GM21619 (cell line): ENCODE measurements around the gene SURF1.

Experiments
- ATAC-seq: cut with Tn5 transposase; IDR thresholded peaks from one replicate; pipeline ENCODE4 v1.9.1; 2021; ENCODE audit not compliant: unreplicated experiment

The SURF1 gene

GRCh38 chr9:133366435-133366834 is 10.1 kb upstream of the SURF1 start:
- no peak for ATAC-seq

- ATAC-seq = no peak
Observed at GRCh38 chr9:133362359-133363044, 6.2 kb upstream of the SURF1 start.

- no peak for ATAC-seq
Observed at GRCh38 chr9:133361507-133362092, 5.3 kb upstream of the SURF1 start.

DNA sequence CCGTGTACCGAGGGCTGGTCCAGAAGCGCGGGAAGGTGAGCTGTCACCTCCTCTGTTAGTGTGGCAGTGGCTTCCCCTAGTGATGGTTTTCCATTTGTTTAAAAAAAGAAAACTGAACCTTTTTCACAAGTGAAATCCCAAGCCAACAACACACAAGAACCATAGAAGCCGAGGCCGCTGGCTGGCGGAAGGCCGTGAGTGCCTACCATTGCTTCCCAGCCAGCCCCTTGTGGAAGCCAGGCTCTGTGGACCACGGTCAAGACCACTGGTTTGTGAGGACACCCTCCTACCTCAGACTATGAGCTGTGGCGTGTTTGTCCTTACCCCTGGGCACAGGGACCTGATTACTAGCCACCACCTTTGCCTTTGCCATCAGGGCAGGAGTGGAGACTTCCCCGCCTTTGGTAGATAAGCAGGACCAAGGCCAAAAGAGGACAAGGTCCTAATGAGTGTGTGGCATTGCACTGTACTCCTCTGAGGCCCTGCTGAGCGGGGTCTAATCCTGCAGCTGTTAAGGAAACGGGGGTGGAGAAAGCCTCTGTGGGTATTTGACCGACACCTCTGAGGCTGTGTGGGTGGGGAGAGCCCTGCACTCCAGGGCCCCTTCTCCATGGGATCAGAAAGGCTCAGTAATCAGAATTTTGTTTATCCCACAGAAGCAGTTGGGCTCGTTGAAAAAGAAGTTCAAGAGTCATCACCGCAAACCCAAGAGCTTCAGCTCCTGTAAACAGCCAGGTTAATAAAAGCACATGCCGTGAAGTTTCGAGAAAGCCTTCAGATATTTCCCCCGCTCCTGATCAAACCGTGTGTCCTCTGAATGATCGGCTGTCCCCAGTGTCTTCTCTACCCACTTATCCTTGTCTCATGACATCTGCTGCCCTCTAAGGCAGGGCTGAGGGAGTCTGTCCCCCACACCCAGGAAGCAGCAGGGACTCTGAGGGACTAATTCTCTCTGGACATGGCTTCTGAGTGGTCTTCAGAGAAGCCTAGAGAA is 4.4 kb upstream of the SURF1 start:
- no peak for ATAC-seq

- no peak for ATAC-seq
Observed at GRCh38 chr9:133359399-133360175, 3.3 kb upstream of the SURF1 start.

DNA sequence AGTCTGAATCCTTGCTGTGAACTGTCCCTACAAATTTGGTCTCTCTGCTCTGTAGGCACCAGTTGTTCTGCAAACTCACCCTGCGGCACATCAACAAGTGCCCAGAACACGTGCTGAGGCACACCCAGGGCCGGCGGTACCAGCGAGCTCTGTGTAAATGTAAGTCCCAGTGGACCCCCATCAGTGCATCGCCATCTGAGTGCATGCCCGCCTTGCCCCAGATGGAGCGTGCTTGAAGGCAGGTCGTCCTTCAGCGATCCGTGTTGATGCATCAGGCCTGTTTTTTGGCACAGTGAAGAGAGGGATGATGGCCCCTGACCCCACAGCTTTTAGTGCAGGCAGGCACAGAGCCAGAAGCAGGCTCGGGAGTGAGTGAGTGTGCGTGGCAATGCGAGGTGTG is 1.4 kb upstream of the SURF1 start:
- no peak for ATAC-seq

- ATAC-seq = peak; percentile 21
Observed at GRCh38 chr9:133355881-133356357, 368 bp downstream of the SURF1 start.

DNA sequence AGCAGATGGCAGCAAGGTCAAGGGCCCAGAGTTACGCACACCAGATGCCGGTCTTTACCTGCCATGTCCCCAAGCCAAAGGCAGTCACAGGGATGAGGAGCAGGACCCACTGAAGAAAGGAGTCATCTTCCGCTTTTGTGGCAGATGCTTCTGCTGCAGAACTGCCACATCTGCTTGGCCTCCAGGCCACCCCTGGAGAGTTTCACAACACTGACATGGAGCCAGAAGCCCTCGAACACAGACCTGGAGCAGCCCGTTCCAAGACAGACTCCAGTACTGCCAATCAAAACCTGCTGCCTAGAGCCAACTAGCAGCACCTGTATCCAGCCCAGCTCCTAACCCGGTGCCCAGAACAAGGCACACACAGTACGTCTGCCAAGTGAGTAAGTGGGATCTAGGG is 1.5 kb downstream of the SURF1 start:
- no peak for ATAC-seq

DNA sequence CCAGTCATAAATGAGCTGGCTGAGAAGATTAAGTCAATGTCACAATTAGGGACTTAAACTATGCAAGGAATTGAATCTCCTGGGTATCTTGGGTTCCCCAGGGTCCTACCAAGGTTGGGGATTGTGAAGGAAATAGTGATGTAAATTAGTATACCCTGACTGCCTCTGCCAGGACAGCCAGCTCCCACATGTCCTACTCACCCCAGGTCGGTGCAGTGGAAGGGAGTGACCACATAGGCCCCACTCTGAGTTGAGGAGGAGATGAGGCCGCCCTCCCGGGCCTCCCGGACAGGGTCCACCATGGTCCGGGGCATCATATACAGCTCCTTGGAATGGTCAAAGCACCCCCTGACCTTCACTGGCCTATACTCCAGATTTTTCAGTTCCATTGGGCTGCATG is 2.7 kb downstream of the SURF1 start:
- no peak for ATAC-seq

- no peak for ATAC-seq
Observed at GRCh38 chr9:133352635-133353340, 3.5 kb downstream of the SURF1 start.

DNA sequence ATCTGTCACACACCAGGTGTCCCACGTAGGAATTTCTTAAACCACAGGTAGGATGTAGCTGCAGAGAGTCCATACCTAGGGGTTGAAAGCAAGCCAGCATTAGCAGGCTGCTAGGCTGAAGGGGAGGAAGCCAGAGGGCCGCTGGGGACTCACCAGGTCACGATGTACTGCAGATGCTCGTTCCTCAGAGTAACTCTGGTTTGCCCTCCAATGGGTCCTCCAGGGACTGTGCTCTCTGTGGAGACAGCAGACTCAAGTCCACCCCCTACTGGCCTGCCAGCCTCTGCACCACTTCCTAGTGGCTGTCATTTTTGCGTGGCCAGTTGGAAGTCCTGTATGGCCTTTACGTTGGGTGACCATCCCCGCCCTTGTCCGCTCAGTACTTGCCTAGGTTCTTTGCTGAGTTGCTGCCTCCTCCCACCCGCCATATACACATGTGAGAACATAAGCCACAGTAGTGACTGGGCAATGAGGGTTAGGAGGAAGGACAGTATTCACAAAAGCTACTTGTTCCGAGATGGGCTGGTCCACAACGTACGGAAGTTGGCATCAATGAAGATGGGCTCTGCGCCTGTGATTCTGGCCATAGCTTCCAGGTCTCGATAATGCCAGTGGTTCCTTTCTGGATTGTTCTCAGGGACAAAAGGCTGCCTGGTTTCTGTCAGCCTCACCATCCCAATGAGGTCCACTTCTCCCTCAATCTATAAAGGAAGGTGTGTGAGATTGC is 4.2 kb downstream of the SURF1 start:
- no peak for ATAC-seq

DNA sequence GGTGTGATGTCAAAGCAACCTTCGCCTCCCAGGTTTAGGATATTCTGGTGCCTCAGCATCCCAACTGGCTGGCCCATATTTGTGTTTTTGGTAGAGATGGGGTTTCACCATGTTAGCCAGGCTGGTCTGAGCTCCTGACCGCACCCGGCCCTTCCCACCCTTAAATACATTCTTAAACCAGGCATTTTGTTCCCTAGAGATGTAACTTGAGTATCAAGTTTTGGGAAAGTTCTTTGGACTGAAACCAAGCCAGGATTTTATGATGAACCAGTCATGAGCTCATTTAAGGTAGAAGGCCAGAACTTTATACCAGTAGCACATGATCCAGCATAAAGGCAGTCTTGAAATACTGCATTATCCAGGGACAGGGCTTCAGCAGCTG is 4.8 kb downstream of the SURF1 start:
- no peak for ATAC-seq

DNA sequence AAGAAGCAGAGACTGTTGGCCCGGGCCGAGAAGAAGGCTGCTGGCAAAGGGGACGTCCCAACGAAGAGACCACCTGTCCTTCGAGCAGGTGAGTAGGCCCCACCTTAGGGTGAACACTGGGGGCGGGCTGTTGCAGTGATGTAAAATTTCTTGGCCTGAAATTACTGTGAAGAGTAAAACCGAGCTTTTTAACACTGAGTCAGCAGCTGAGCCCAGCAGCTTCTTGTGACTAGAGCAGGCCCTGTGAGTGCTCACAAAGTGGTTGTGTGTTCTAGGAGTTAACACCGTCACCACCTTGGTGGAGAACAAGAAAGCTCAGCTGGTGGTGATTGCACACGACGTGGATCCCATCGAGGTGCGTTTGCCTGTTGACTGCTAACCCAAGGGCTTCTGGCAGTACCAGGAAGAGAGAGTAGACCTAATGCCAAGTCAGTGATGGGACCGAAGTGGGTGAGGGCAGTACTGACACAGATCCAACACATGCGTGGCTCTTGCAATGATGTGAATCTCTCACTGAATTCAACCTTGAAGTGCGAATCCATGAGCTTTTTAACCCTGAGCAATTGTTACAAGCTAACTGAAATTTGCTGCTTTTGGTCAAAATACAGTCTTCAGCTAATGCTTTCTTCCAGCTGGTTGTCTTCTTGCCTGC is 6.2 kb downstream of the SURF1 start:
- ATAC-seq = no peak

- ATAC-seq = no peak
Observed at GRCh38 chr9:133348718-133349573, 7.3 kb downstream of the SURF1 start.

DNA sequence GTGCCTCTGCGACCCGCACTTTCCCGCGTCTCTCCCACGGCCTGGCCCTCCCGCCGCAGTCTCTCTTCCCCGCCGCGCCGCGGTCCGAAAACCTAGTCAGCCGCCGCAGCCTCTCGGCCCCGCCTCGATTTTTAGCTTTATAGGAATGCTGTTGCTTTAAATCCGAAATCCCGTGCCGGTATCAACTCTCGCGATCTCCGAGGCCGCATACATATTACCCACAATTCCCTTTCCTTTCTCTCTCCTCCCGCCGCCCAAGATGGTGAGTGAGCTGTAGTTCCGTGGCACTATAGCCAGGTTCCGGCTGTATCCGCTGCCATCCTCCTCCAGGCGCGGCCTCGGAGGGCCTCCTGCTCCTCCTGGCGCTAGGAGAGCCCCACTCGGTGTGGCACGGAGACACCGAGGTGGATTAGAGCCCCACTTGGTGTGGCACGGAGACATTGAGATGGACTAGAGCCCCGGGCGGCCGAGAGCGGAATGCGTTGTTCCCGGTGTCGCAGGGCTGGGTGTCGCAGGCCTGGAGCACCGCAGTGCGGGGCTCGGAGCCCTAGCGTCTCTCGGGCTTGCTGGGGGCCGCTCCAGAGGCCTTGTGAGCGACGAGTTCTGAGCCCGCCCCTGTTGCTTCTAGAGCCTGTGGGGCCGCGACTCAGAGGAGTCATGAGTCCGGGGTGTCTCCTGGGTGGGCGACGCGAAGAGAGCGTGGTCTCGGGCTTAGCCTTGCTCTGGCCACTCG is 8.1 kb downstream of the SURF1 start, which contains the start of the genes MED22 and RPL7A:
TSS of gene MED22 (minus strand) at position 147 of the 733 bp plus-strand sequence. CDS start 1,469 bp downstream, outside the sequence.
TSS of gene RPL7A (plus strand) at position 234 of the 733 bp plus-strand sequence. CDS start at position 260, 26 bp downstream.
- ATAC-seq = peak; percentile 73

DNA sequence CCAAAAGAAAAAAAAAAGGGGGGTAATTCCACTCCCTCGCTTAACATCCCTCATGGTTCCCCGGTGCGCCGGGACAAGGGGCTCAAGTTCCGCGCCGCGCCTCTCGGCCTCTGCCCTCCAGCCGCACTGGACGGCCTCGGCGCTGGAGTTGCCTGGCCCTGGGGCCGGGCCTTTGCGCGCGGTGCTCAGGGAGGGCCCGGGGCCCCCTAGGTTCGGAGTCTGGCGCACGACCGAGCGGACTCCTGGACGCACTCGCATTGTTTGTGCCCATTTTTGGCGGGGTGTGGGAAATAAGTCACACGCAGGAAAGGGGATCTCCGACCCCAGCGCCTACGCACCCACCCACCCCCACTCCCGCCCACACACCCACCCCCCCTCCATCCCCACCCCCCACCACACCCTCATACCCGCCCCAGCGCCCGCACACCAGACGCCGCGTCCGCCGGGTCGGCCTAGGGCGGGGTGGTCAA is 8.7 kb downstream of the SURF1 start:
- peak; percentile 15 for ATAC-seq
